ENCODE measurements around the gene MESP1. TPM values are rescaled to one million over a fixed set of nuclear protein-coding genes. Genes with fewer than 3 reads are reported as not detected.
A peak's percentile ranks its signal among the peaks of the same experiment; 100 is the strongest.
"Not testable (repeated sequence)": the region's sequence is repeated elsewhere in the genome, so short reads cannot be mapped to it uniquely, and the experiment has no call there.

Gene MESP1
- total and polyA plus RNA-seq, 10 of the 15 experiments (the other 5 are each of a cell fraction or from before 2014, with no cell fraction given) = 0.04 to 1.1 (median 0.57) TPM; not detected in 2

DNA sequence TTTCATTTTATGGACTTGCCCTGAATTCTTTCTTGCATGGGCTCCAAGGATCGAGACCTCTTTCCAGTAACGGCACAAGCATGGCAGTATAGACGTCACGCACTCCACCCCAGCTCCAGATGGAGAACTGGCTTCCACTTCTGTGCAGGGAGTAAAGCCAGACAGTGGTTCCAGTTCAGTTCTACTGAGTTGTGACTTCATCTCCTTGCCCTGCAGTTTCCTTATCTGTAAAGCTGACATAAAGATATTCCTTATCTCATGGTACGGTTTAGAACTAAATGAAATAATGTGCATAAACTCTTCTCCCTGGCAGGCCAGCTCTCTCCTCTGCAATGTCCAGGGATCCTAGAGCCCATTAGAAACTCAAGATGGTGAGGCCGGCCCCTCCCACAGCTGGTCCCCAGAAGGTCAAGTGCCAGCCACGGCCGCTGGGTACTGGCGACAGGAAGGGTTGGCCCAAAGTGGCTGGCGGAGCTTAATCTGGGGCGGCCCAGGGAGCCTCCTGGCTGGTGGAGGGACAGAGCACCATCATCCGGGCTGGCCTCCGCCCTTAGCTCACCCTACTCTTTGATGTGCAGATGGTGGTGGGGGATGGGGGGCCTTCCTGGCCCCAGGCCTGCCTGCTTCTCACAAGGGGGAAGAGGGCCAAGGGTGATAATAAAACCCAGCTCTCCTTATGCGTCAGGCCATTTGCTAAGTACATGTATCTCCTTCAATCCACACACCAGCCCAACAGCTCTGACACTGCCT, 32.2 kb upstream of the MESP1 start:
- Histone ChIP-seq H3K27me3 (replicated peaks in 1 of 2; ENCODE audit: control insufficient read depth in 2 of 2, insufficient read depth in 2 of 2, low read length in 1 of 2) (no peaks in the 10 kb centered on the region), H3K4me1 (ENCODE audit: control insufficient read depth, insufficient read depth, low read length) (peaks cover 23% of the 10 kb centered on the region), H3K9ac (ENCODE audit: control insufficient read depth, insufficient read depth, low read length) (no peak overlapping the region), H3K36me3 (ENCODE audit: control insufficient read depth in 2 of 2, insufficient read depth in 2 of 2, low read length in 1 of 2) (no peaks in the 10 kb centered on the region), H2AFZ (ENCODE audit: control insufficient read depth, low read depth, low read length) (no peak overlapping the region), H3K4me2 (ENCODE audit: control insufficient read depth, insufficient read depth) (no peak overlapping the region), H3K27ac (ENCODE audit: control insufficient read depth, insufficient read depth) (no peak overlapping the region), H4K20me1 (ENCODE audit: control insufficient read depth, insufficient read depth) (no peaks in the 10 kb centered on the region), H3K4me3 (no peak overlapping the region), H3K9me3 (replicated peaks; ENCODE audit: control insufficient read depth, insufficient read depth, low read length) (peaks cover 2% of the 10 kb centered on the region; the same call in 2 of the 3 replicates), H3K79me2 (ENCODE audit: control insufficient read depth, insufficient read depth, low read length) (no peaks in the 10 kb centered on the region)
- FAIRE-seq (no peak), DNase-seq (ENCODE audit: low read depth, low spot score) (no peak), ATAC-seq (no peak)
- no peak for TF ChIP-seq PML (IDR thresholded peaks at IDR 0.05; ENCODE audit: low read length)
- TF ChIP-seq TARDBP (IDR thresholded peaks at IDR 0.05; ENCODE audit: borderline replicate concordance) = no peak
- ChIA-PET SMC1A (ENCODE audit: uncharacterized antibody, unreplicated experiment) (interaction anchor here (0.8 to 1.5 kb wide), 4 partner anchors 12 to 91 kb away, joined by 3 to 6 read pairs (median 3); no protein-coding TSS in a partner anchor), RAD21 (ENCODE audit: unreplicated experiment) (interaction anchor here (0.6 to 1.7 kb wide), 3 partner anchors 22 to 91 kb away, joined by 3 to 7 read pairs (median 3); no protein-coding TSS in a partner anchor), CTCF (interaction anchor here (0.6 to 3.5 kb wide), 5 partner anchors 12 to 450 kb away, joined by 3 to 27 read pairs (median 4); partner anchors contain the start of genes CIB1 and GDPGP1), POLR2A (interaction anchor here (0.9 to 1.0 kb wide), 2 partner anchors 11 to 92 kb away, joined by 3 to 4 read pairs; no protein-coding TSS in a partner anchor)
- in situ Hi-C loops (cut with MboI) (no loop called here), intact Hi-C loops (cut with micrococcal nuclease; ENCODE audit: unreplicated experiment) (no loop called here)
- BruUV-seq (replicated peaks) = no TSS peak
- WGBS (ENCODE audit: insufficient coverage, insufficient replicate concordance, low lambda C conversion rate, missing lambda C conversion rate) = 67% methylated on average over 14 of the region's 14 CpGs

DNA sequence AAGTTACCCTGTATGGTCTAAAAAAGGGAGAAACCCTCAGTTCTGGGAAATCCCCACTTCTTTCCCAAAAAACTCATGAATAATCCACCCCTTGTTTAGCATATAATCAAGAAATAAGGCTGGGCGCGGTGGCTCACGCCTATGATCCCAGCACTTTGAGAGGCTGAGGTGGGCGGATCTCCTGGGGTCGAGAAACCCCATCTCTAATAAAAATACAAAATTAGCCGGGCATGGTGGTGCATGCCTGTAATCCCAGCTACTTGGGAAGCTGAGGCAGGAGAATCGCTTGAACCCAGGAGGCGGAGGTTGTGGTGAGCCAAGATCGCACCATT, 31.5 kb upstream of the MESP1 start:
- H3K4me3 ChIP-seq; H3K9ac ChIP-seq (ENCODE audit: control insufficient read depth, insufficient read depth, low read length); FAIRE-seq; intact Hi-C loops (cut with micrococcal nuclease; ENCODE audit: unreplicated experiment); H4K20me1 ChIP-seq (ENCODE audit: control insufficient read depth, insufficient read depth); POLR2A ChIA-PET; H3K79me2 ChIP-seq (ENCODE audit: control insufficient read depth, insufficient read depth, low read length); H2AFZ ChIP-seq (ENCODE audit: control insufficient read depth, low read depth, low read length); DNase-seq (ENCODE audit: low read depth, low spot score); in situ Hi-C loops (cut with MboI); H3K27me3 ChIP-seq (replicated peaks in 1 of 2; ENCODE audit: control insufficient read depth in 2 of 2, insufficient read depth in 2 of 2, low read length in 1 of 2); H3K27ac ChIP-seq (ENCODE audit: control insufficient read depth, insufficient read depth); H3K9me3 ChIP-seq (replicated peaks; ENCODE audit: control insufficient read depth, insufficient read depth, low read length); BruUV-seq (replicated peaks); ATAC-seq; H3K36me3 ChIP-seq (ENCODE audit: control insufficient read depth in 2 of 2, insufficient read depth in 2 of 2, low read length in 1 of 2): not testable (repeated sequence)
- Histone ChIP-seq H3K4me1 (ENCODE audit: control insufficient read depth, insufficient read depth, low read length) (peaks cover 23% of the 10 kb centered on the region), H3K4me2 (ENCODE audit: control insufficient read depth, insufficient read depth) (peak overlapping the region; percentile 92)
- WGBS (ENCODE audit: insufficient coverage, insufficient replicate concordance, low lambda C conversion rate, missing lambda C conversion rate) = 19% methylated on average over 9 of the region's 9 CpGs
- ChIA-PET CTCF (interaction anchor here (0.6 to 3.5 kb wide), 5 partner anchors 12 to 451 kb away, joined by 3 to 27 read pairs (median 4); partner anchors contain the start of genes CIB1 and GDPGP1), SMC1A (ENCODE audit: uncharacterized antibody, unreplicated experiment) (interaction anchor here (0.8 to 1.5 kb wide), 3 partner anchors 22 to 92 kb away, joined by 3 to 6 read pairs (median 3); no protein-coding TSS in a partner anchor), RAD21 (ENCODE audit: unreplicated experiment) (interaction anchor here (0.6 to 2.3 kb wide), 3 partner anchors 21 to 92 kb away, joined by 3 to 15 read pairs (median 3); no protein-coding TSS in a partner anchor)

Measured in GM12878 (cell line).